Renal cortex interstitium (tissue), 11 donors: ENCODE measurements around the gene CLBA1. TPM values are rescaled to one million over a fixed set of nuclear protein-coding genes. Genes with fewer than 3 reads are reported as not detected.
"Not testable (repeated sequence)": the region's sequence is repeated elsewhere in the genome, so short reads cannot be mapped to it uniquely, and the experiment has no call there.

Experiments
- DNase-seq, 11 donors: peaks; one replicate each; pipeline ENCODE4 v3.0.0-alpha.2; 2013; ENCODE audit warnings: low read depth in 9 of 11, low spot score in 4 of 11; ENCODE audit errors: extremely low read depth in 1 of 11
- polyA plus RNA-seq, 3 donors: library from polyadenylated mRNA; unstranded; fragments of 120-200 nt; gene quantifications; one replicate each; pipeline ENCODE4 v1.2.1, GENCODE V29; 2013; ENCODE audit not compliant: insufficient read length in 3 of 3

CLBA1 gene
- polyA plus RNA-seq, 3 donors = 19.0 to 28.3 (median 23.6) TPM

- DNase-seq = not testable (repeated sequence)
These were observed 41.0 kb upstream of the CLBA1 start for GRCh38 chr14:104944436-104945205.

- not testable (repeated sequence) for DNase-seq
These were observed 40.3 kb upstream of the CLBA1 start for GRCh38 chr14:104945266-104945665.

- not testable (repeated sequence) for DNase-seq
These were observed 39.3 kb upstream of the CLBA1 start for GRCh38 chr14:104945986-104946965.

- not testable (repeated sequence) for DNase-seq
These were observed 38.4 kb upstream of the CLBA1 start for GRCh38 chr14:104947201-104947600.

GRCh38 chr14:104947881-104948735, 37.5 kb upstream of the CLBA1 start:
- not testable (repeated sequence) for DNase-seq

DNA sequence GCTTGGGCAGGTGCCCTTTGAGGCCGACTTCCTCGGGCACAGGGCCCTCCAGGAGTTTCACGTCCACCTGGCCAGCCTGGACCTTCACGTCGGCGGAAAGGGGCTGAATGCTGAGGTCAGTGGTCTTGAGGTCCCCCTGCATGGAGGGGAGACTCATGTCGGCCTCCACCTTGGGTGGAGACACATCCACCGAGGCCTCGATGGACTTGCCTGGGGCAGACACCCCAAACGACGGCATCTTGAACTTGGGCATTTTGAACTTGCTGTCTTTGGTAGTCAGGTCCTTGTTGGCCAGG, 36.9 kb upstream of the CLBA1 start:
- no peak for DNase-seq

DNA sequence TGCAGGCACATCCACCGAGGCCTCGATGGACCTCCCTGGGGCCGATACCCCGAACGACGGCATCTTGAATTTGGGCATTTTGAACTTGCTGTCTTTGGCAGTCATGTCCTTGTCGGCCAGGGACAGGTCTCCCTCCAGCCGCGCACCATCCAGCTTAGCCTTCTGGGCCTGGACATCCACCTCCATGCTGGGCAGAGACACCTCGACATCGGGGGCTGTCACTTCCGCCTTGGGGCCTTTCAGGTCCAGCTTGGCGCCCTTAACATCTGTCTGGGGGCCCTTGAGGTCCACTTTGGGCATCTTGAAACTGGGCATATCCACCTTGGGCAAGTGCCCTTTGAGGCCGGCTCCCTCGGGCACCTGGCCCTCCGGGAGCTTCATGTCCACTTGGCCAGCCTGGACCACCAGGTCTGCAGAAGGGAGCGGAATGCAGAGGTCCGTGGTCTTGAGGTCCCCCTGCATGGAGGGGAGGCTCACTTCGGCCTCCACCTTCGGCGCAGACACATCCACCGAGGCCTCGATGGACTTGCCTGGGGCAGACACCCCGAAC, 36.1 kb upstream of the CLBA1 start:
- not testable (repeated sequence) for DNase-seq

DNA sequence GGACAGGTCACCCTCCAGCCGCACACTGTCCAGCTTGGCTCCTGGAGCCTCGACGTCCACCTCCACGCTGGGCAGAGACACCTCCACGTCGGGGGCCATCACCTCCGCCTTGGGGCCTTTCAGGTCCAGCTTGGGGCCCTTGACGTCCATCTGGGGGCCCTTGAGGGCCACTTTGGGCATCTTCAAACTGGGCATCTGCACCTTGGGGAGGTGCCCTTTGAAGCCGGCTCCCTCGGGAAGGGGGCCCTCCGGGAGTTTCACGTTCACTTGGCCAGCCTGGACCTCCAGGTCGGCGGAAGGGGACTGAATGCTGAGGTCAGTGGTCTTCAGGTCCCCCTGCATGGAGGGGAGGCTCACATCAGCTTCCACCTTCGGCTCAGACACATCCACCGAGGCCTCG, 35.6 kb upstream of the CLBA1 start:
- DNase-seq = no peak

GRCh38 chr14:104950701-104951100, 34.9 kb upstream of the CLBA1 start:
- DNase-seq = not testable (repeated sequence)

DNA sequence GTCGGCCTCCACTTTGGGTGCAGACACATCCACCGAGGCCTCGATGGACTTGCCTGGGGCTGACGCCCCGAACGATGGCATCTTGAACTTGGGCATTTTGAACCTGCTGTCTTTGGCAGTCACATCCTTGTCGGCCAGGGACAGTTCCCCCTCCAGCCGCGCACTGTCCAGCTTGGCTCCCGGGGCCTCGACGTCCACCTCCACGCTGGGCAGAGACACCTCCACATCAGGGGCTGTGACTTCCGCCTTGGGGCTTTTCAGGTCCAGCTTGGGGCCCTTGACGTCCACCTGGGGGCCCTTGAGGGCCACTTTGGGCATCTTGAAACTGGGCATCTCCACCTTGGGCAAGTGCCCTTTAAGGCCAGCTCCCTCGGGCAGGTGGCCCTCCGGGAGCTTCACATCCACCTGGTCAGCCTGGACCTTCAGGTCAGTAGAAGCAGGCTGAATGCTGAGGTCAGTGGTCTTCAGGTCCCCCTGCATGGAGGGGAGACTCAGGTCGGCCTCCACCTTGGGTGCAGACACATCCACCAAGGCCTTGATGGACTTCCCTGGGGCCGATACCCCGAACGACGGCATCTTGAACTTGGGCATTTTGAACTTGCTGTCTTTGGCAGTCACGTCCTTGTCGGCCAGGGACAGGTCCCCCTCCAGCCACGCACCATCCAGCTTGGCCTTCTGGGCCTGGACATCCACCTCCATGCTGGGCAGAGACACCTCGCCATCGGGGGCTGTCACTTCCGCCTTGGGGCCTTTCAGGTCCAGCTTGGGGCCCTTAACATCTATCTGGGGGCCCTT, 33.5 kb upstream of the CLBA1 start:
- DNase-seq = not testable (repeated sequence)

GRCh38 chr14:104953097-104953496, 32.5 kb upstream of the CLBA1 start:
- no peak for DNase-seq

DNA sequence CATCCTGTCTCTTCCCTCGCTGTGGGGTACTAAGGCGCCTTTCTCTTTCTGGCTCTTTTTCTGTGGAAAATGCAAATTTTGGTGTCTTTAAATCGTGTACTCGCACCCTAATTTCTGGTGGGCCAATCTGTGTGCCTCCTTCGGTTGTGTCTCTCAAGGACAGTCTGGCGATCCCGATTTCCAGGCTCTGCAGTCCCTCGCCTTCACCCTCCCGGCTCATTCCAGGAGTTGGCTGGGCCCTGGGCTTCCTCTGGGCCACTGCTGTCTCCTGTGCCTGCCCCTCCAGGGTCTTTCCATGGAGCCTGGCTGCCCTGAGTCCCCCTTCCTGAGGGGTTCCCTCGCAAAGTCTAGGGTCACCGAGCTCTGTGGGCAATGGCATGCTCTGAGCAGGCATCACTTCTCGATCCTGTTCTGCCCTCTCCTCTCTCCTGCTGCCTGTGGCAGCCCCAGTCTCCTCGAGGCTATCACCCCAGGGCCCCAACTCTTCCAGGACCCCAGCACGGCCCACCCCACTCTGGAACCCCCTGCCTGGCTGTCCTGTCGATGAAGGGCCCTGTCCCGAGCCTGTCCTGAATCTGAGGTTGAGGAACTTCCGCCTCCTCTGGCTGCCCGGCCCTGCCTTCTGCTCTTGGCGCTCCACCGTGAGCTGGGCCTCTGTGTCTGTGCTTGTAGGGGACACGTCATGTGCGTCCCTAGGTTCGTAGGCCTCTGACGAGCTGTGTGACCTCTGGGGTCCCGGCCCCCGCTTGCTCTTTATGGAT, 31.5 kb upstream of the CLBA1 start:
- no peak for DNase-seq

DNA sequence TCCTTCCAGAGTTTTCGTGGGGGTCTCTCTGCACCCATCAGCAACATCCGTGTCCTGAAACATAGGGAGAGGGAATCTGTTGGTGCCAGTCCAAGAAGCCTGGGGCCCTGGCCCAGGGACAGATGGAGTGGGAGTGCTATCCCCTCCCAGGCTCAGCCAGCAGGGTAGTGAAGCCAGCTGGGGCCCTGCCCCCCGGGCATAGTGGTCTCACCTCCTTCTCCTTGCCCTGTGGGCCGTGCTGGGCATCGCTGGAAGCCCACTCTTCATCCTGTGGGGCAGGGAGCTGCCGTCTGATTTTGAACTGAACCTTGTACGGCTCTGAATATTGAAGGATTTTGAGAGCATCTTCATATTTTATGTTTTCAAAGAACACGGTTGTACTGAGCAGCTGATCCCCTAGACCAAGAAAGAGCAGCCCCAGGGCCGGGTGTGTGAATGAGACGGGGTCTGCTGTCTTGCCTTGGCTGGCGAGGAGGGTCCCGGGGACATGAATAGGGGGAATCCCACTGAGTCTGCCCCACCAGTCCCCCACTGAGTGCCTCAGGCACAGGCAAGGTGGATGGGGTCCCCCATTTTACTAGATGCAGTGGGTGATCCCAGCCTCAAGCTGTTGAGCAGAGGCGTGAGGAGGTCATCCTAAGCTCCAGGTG, 30.7 kb upstream of the CLBA1 start:
- no peak for DNase-seq

GRCh38 chr14:104955396-104955770, 30.2 kb upstream of the CLBA1 start:
- DNase-seq = no peak

DNA sequence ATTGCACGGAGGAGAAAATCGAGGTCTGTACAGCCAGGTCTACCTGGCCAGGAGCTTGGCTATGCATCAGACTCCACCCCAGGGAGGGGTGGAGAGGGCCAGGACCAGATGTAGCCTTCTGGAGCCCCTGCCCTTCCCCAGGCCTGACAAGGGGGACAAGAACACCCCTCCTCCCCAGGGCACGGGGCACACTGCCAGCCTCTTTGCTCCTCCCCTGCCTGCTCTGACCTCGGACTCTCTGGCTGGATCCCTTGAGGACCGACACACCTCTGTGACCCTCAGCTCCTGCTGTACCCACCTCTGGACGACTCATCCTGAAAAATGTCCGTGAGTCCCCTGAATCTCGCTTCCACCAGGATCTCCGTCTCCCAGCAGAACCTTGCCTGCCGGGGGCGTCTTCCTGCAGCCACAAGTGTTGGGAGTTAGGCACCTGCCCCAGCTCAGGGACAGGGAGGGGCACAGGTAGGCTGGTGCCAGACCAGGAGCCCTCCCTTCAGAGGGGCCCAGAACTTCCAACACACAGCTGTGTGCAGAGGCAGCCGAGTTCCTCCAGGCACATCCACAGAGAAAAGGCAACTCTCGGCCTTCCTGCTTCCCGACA, 29.2 kb upstream of the CLBA1 start:
- DNase-seq = no peak

DNA sequence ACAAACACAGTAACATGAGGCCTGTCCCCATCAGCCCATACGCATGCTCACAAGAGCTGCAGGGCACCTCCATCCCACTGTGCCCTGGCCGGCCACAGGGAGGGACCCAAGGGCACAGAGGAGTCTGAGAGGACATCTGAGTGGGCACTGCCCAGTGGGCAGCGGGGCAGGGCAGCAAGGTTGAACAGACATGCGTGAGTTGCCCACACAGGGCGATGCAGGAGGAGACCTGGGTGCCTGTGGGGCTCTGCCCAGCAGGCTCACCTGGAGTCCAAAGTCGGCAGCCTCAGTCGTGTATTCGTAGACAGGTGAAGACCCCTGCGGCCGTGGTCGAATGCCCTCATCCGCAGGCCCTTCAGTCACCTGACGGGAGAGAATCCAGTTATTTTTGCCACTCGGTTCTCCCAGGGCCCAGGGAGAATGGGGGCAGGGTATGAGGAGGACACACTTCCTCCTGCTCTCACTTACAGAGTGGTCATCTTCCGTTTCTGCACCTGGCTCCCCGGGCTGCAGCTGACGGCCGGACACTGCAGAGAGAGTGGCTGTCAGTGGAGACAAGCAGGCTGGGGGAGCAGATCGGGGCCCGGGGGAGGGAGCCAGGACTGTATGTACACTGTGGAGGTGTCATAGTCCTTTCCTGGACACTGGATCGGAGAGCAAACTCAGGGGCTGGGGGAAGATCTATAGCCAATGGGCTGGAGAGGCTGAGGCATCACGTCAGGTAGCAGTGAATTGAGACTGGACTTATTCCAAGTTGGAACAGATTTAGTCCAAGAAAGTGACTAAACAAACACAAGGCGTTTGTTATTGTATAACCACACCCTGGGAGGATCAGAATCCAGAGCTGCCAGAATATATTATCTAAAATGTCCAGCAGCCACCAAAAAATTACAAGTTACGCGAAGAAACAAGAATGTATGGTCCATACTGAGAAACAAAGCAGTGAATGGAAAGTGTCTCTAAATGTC, 28.2 kb upstream of the CLBA1 start:
- no peak for DNase-seq
